Brain microvascular endothelial cell (primary cell): ENCODE measurements around the gene LIPC.
A peak's percentile ranks its signal among the peaks of the same experiment; 100 is the strongest.

Experiments
- DNase-seq: peaks from one replicate; pipeline ENCODE4 v3.0.0-alpha.2; 2020
- H3K27ac ChIP-seq: fragments of 250-450 bp; sonication (Bioruptor Pico); 2 replicates; pipeline ENCODE4 v1.5.1; 2020; ENCODE audit warnings: mild to moderate bottlenecking, moderate library complexity
- H3K27me3 ChIP-seq: fragments of 250-450 bp; sonication (Bioruptor Pico); replicated peaks from 2 replicates; pipeline ENCODE4 v1.5.1; 2020; ENCODE audit warnings: mild to moderate bottlenecking
- H3K36me3 ChIP-seq: fragments of 250-450 bp; sonication (Bioruptor Pico); replicated peaks from 2 replicates; pipeline ENCODE4 v1.5.1; 2020; ENCODE audit warnings: mild to moderate bottlenecking
- H3K4me3 ChIP-seq: 2 replicates; pipeline ENCODE4 v1.5.1; 2011; ENCODE audit warnings: low read depth, mild to moderate bottlenecking, control low read depth, low read length, moderate library complexity
- in situ Hi-C: cut with HindIII; loops from 2 replicates; pipeline ENCODE4 v1.10.0; 2017; ENCODE audit warnings: low sequenced_read_pairs, low pct_ligation_motif_present
- TF ChIP-seq, protein P1 (sequence below): IDR thresholded peaks from 2 replicates; pipeline ENCODE4 v1.5.1; 2011; ENCODE audit warnings: low read depth, mild to moderate bottlenecking, moderate library complexity, low read length, control low read depth, inconsistent platforms; ENCODE audit errors: missing control alignments

The LIPC gene

DNA sequence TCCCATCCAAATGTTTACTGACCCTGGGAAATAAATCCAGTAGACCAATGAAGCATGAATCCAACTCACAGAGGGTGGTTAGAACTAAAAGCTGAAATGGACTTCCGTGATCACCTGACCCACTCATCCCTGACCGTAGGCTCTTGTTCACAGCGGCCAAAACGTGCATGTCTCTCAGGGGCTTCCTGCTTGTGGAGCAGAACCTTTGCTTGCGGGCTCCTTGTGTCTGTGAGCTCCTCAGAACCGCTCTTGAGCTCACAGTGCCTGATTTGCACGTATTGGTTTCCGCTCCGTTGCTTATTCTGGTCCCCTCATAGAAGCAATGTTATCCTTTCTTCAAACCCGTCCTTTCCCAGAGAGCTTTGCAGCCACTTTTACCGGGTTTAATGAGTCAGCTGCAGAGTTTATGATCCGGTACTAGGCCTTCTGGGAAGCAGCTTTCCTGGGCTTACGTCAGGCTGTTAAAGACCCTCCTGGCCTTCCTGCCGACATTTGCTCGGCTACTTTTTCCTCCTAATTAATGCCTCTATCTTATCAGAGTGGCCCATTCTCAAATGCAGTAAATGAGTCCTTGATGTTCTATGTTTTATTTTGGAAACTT is 35.4 kb downstream of the LIPC start:
- H3K27ac ChIP-seq: no peak overlapping the region
- no peaks in the 10 kb centered on the region for H3K36me3 ChIP-seq
- DNase-seq: no peak
- no peaks in the 10 kb centered on the region for H3K27me3 ChIP-seq
- H3K4me3 ChIP-seq: no peak overlapping the region
- in situ Hi-C loops: no loop called here
- TF ChIP-seq, protein P1, sequence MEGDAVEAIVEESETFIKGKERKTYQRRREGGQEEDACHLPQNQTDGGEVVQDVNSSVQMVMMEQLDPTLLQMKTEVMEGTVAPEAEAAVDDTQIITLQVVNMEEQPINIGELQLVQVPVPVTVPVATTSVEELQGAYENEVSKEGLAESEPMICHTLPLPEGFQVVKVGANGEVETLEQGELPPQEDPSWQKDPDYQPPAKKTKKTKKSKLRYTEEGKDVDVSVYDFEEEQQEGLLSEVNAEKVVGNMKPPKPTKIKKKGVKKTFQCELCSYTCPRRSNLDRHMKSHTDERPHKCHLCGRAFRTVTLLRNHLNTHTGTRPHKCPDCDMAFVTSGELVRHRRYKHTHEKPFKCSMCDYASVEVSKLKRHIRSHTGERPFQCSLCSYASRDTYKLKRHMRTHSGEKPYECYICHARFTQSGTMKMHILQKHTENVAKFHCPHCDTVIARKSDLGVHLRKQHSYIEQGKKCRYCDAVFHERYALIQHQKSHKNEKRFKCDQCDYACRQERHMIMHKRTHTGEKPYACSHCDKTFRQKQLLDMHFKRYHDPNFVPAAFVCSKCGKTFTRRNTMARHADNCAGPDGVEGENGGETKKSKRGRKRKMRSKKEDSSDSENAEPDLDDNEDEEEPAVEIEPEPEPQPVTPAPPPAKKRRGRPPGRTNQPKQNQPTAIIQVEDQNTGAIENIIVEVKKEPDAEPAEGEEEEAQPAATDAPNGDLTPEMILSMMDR: no peak

DNA sequence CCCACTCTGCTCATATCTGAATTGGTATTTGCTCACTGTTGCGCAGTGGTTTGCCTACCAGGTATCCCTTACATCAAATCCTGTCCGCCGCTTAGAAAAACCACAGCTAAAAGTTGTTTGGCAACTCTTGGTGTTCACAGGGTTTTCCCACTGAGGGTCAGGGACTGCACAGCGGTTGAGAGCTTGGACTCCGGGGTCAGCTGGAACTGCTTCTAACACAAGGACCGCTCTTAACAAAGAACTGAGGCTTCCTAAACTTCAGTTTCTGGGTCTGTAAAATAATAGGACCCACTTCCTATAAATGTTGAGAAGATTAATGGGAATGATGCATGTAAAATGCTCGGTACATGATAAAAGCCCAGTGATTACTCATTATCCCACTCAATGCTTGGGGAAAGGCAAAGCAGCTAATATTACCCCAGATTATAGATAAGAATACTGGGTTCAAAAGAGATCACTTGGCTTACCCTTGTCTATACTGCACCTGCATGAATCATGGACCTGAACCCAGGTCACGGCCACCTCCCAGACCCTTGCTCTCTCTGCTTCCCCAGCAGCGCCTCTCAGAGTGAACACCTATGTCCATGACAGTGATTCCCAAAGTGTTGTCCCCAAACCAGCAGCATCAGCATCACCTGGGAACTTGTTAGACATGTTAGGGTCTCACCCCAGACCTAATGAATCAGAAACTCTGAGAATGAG is 36.1 kb downstream of the LIPC start:
- Histone ChIP-seq H3K27me3 (no peaks in the 10 kb centered on the region), H3K36me3 (no peaks in the 10 kb centered on the region), H3K27ac (no peak overlapping the region), H3K4me3 (no peak overlapping the region)
- no peak for DNase-seq
- TF ChIP-seq, protein P1: no peak
- in situ Hi-C loops: no loop called here

DNA sequence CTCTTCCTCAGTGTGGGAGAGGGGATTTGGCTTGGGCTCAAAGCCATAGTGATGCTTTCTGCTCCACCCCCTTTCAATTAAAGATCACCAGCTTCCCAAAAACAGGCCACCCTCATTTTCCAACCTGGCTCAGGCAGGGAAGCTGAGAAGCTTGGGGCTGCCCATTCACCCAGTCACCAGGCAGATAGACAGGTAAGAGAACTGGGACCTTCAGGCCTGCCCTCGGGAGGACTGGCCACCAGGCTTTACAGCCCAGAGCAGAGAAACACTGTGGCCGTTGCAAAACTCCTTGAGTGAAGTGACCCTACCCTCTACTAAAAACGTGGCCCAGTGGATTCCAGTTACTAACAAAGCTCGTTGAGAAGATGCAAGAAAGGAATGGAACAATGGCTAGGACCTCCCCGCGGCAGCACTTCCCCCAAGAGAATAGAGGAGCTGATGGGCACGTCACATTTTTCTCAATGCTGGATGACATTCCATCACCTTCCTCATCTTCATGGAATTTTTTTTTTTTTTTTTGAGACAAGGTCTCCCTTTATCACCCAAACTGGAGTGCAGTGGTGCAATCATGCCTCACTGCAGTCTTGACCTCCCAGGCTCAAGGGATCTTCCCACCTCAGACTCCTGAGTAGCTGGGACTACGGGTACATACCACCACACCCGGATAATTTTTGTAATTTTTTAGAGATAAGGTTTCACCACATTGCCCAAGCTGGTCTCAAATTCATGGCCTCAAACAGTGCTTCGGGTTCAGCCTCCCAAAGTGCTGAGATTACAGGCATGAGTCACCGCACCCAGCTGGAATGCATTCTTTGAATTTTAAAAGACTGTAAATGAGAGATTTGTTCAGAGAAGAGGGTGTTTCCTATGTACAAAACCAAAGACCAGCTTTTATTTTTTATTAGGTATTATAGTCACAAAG is 37.9 kb downstream of the LIPC start:
- Histone ChIP-seq H3K4me3 (no peak overlapping the region), H3K27me3 (no peaks in the 10 kb centered on the region), H3K36me3 (no peaks in the 10 kb centered on the region), H3K27ac (peak overlapping the region; percentile 82)
- TF ChIP-seq, protein P1: no peak
- in situ Hi-C loops: no loop called here
- DNase-seq: peak; percentile 97

DNA sequence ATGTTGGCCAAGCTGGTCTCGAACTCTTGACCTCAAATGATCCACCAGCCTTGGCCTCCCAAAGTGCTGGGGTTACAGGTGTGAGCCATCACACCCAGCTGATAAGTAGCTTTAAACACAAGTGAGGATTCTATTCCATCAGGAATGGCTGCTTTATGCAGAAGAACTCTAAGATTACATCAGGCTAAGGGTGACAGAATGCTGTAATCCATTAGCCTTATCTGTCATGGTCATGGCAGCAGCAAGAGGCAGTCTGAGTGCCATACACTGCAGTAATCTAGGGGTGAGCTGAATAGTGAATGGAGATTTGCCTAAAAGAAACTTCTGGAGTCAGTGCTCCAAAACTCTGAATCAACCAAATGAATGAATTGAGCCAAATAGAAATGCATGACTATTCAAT is 39.6 kb downstream of the LIPC start:
- Histone ChIP-seq H3K4me3 (no peak overlapping the region), H3K36me3 (no peaks in the 10 kb centered on the region), H3K27me3 (no peaks in the 10 kb centered on the region), H3K27ac (no peak overlapping the region)
- TF ChIP-seq, protein P1: no peak
- in situ Hi-C loops: no loop called here
- no peak for DNase-seq

DNA sequence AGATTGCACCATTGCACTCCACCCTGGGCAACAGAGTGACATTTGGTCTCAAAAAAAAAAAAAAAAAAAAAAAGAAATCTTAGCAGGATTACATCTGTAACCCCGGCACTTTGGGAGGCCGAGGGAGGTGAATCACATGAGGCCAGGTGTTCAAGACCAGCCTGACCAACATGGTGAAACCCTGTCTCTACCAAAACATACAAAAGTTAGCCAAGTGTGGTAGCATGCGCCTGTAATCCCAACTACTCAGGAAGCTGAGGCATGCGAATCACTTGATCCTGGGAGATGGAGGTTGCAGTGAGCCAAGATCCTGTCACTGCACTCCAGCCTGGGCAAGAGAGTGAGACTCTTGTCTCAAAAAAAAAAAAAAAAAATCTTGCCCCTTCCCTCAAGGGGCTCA is 40.4 kb downstream of the LIPC start:
- TF ChIP-seq, protein P1: no peak
- Histone ChIP-seq H3K27ac (no peak overlapping the region), H3K4me3 (no peak overlapping the region), H3K36me3 (no peaks in the 10 kb centered on the region), H3K27me3 (no peaks in the 10 kb centered on the region)
- no peak for DNase-seq
- in situ Hi-C loops: no loop called here
